K562 (cell line): ENCODE results near the gene SMAD3. TPM values are rescaled to one million over a fixed set of nuclear protein-coding genes. Genes with fewer than 3 reads are reported as not detected.

ENCODE experiments used
- ATAC-seq: fragments of 200-7000 bp; cut with Tn5 transposase; 3 replicates; pipeline ENCODE4 v1.9.1; 2020; ENCODE audit warnings: moderate library complexity
- BruUV-seq: library from RNA; stranded (reverse); fragments of 400-500 nt; replicated peaks from 2 replicates; lab custom pipeline; 2021; lab: Mats Ljungman, UMichigan
- CTCF ChIA-PET: fragments of 300-600 bp; formaldehyde crosslinking; extraction: SDS; loops from one replicate; lab custom pipeline; 2021; ENCODE audit warnings: low intra/inter-chr PET ratio; lab: Yijun Ruan, JAX
- POLR2A ChIA-PET: fragments of 300-600, 350-650 bp; sonication (Branson Sonifier 250); formaldehyde crosslinking; extraction: SDS; loops from one replicate; lab custom pipeline; 2021; ENCODE audit warnings: antibody characterized with exemption, inconsistent platforms; lab: Yijun Ruan, JAX
- DNase-seq, 4 experiments: peaks; one replicate each; pipeline versions ENCODE4 v3.0.0 to v3.0.0-alpha.2; 2011 to 2018; ENCODE audit warnings: low spot score in 3 of 4, mixed read lengths in 3 of 4; ENCODE audit errors: extremely low read depth in 1 of 4
- FAIRE-seq: peaks from 2 replicates; lab custom pipeline; 2011; peaks lifted over from hg19 to GRCh38; lab: Jason Lieb, UNC
- H2AFZ ChIP-seq: 2 replicates; pipeline ENCODE4 v1.6.0; 2011; ENCODE audit warnings: low read depth, low read length, control low read depth, inconsistent platforms
- H3K27ac ChIP-seq: fragments of 200-600 bp; 3 replicates; pipeline ENCODE4 v1.8.0; 2011; ENCODE audit warnings: low read depth, mild to moderate bottlenecking, control low read depth, inconsistent platforms, low read length, moderate library complexity, mixed read lengths; ENCODE audit errors: extremely low read depth
- H3K27me3 ChIP-seq, 2 experiments: fragments of 300-600 bp in 1 of 2; 2 replicates in 1 of 2; 3 replicates in 1 of 2; pipeline versions ENCODE4 v1.6.0 to v1.8.0; 2011; ENCODE audit warnings: inconsistent platforms in 2 of 2, low read length in 2 of 2, mild to moderate bottlenecking in 1 of 2, mixed read lengths in 1 of 2, moderate library complexity in 1 of 2; ENCODE audit not compliant: control insufficient read depth in 2 of 2, insufficient read depth in 2 of 2
- H3K36me3 ChIP-seq: fragments of 300-600 bp; 3 replicates; pipeline ENCODE4 v1.8.0; 2011; ENCODE audit warnings: mild to moderate bottlenecking, low read length, inconsistent platforms; ENCODE audit not compliant: control insufficient read depth, insufficient read depth
- H3K4me1 ChIP-seq, 2 experiments: fragments of 200-600 bp in 1 of 2; replicated peaks in 1 of 2; 2 replicates in 1 of 2; 3 replicates in 1 of 2; pipeline versions ENCODE4 v1.5.1 to v1.8.0; 2011; ENCODE audit warnings: inconsistent platforms in 2 of 2, low read length in 2 of 2, mild to moderate bottlenecking in 1 of 2, mixed read lengths in 1 of 2, moderate library complexity in 1 of 2; ENCODE audit not compliant: control insufficient read depth in 2 of 2, insufficient read depth in 2 of 2
- H3K4me2 ChIP-seq: 2 replicates; pipeline ENCODE4 v1.6.1; 2011; ENCODE audit warnings: low read length, control low read depth, inconsistent platforms, mixed read lengths; ENCODE audit not compliant: insufficient read depth
- H3K4me3 ChIP-seq: fragments of 200-600 bp; sonication (generic), shearing (Covaris generic); 2 replicates; pipeline ENCODE4 v1.5.1; 2016; ENCODE audit warnings: control low read depth, inconsistent platforms
- H3K79me2 ChIP-seq: fragments of 200-600 bp; 3 replicates; pipeline ENCODE4 v1.8.0; 2011; ENCODE audit warnings: low read length, inconsistent platforms; ENCODE audit not compliant: control insufficient read depth, insufficient read depth
- H3K9ac ChIP-seq, 2 experiments: 2 replicates each; pipeline versions ENCODE4 v1.6.0 to v1.6.1; 2011; ENCODE audit warnings: low read depth in 2 of 2, low read length in 2 of 2, control low read depth in 1 of 2, inconsistent platforms in 1 of 2, mild to moderate bottlenecking in 1 of 2, mixed read lengths in 1 of 2; ENCODE audit not compliant: insufficient read depth in 1 of 2
- H3K9me1 ChIP-seq: one replicate; pipeline ENCODE4 v1.6.0; 2011; ENCODE audit warnings: inconsistent platforms, mild to moderate bottlenecking, low read length, moderate library complexity; ENCODE audit not compliant: control insufficient read depth, insufficient read depth
- H3K9me3 ChIP-seq: replicated peaks from 2 replicates; pipeline ENCODE4 v1.5.1; 2011; ENCODE audit warnings: low read depth, low read length, inconsistent platforms; ENCODE audit not compliant: control insufficient read depth, insufficient read depth
- H4K20me1 ChIP-seq: replicated peaks from 2 replicates; pipeline ENCODE4 v1.6.1; 2011; ENCODE audit warnings: low read length, inconsistent platforms, mixed read lengths; ENCODE audit not compliant: control insufficient read depth, insufficient read depth
- CUX1 ChIP-seq: fragments of 200-800 bp; sonication (Bioruptor generic); IDR thresholded peaks from 2 replicates; pipeline ENCODE4 v1.6.1; 2016; ENCODE audit warnings: missing genetic modification characterization, missing compliant biosample characterization
- FOSL1 ChIP-seq: fragments of 200-800 bp; sonication (Bioruptor generic); conservative IDR thresholded peaks from 2 replicates; pipeline ENCODE4 v1.6.1; 2016; ENCODE audit warnings: missing genetic modification characterization, missing compliant biosample characterization
- HMBOX1 ChIP-seq: sonication (generic); IDR thresholded peaks from 2 replicates; pipeline ENCODE4 v1.6.1; 2016
- HNRNPH1 ChIP-seq: fragments of 200-400 bp; formaldehyde crosslinking; optimal IDR thresholded peaks from 2 replicates; pipeline ENCODE3; 2017; ENCODE audit warnings: low read depth, mild to moderate bottlenecking, low read length, moderate library complexity
- MEIS2 ChIP-seq: fragments of 450-650 bp; IDR thresholded peaks from 2 replicates; pipeline ENCODE4 v1.6.1; 2014; ENCODE audit warnings: mild to moderate bottlenecking; ENCODE audit not compliant: partially characterized antibody
- PBX2 ChIP-seq, 2 experiments: IDR thresholded peaks in 1 of 2; conservative IDR thresholded peaks in 1 of 2; 2 replicates each; pipeline ENCODE4 v1.6.1; 2016; ENCODE audit warnings: low read depth in 2 of 2, mild to moderate bottlenecking in 1 of 2, missing compliant biosample characterization in 1 of 2, missing genetic modification characterization in 1 of 2, moderate library complexity in 1 of 2
- WGBS: fragments of 100-300 bp; shearing (Covaris generic); methylation state at CpG from one replicate; pipeline ENCODE4 v1.1.6; 2016; ENCODE audit warnings: low coverage, mixed read lengths; ENCODE audit not compliant: insufficient coverage; ENCODE audit errors: missing lambda C conversion rate; 5-methylcytosine and 5-hydroxymethylcytosine counted together
- in situ Hi-C: fragments of 300-500 bp; cut with MboI; formaldehyde crosslinking; loops from 4 replicates; pipeline ENCODE4 v1.15.0; 2018; ENCODE audit warnings: inconsistent platforms, mixed read lengths
- intact Hi-C: fragments of 100-400 bp; cut with micrococcal nuclease; formaldehyde crosslinking; loops from 2 replicates; pipeline ENCODE4 v1.14.2; 2022
- polyA plus RNA-seq, 8 experiments: library from polyadenylated mRNA; depleted of rRNA in 4 of 8; stranded (reverse) in 5 of 8; unstranded in 3 of 8; fragments of >200 nt; fragmentation: Nextera tagmentation in 2 of 8; fragmentation: Illumina TruSeq in 1 of 8; extraction: Ambion mirVana in 2 of 8; extraction: Trizol in 1 of 8; gene quantifications; 2 replicates each; pipeline versions ENCODE4 v1.2.1 to v1.2.3, GENCODE V29; 2011 to 2014; ENCODE audit warnings: inconsistent platforms in 1 of 8, missing spikeins in 1 of 8
- total RNA-seq, 7 experiments: library from RNA; depleted of rRNA in 6 of 7; stranded (reverse); fragments of >200 nt in 6 of 7; fragmentation: Illumina TruSeq in 2 of 7; extraction: Trizol in 2 of 7; gene quantifications; 2 replicates each; pipeline versions ENCODE4 v1.2.1 to v1.2.3, GENCODE V29; 2011 to 2021; ENCODE audit warnings: low replicate concordance in 1 of 7

Gene SMAD3
- total and polyA plus RNA-seq, 9 of the 15 experiments (the other 6 are each of a cell fraction or from before 2014, with no cell fraction given), result 4.3 to 39.2 (median 11.1) TPM

- H3K4me2 ChIP-seq, result no peak overlapping the region
These were observed 62.6 kb downstream of the SMAD3 start for GRCh38 chr15:67127965-67128364.

More at GRCh38 chr15:67127965-67128364, 62.6 kb downstream of the SMAD3 start:
- FAIRE-seq (no peak), ATAC-seq (no peak)
- Histone ChIP-seq H3K27ac (no peak overlapping the region), H3K27me3 (no peaks in the 10 kb centered on the region; a peak in 1 of 5 replicates), H2AFZ (no peak overlapping the region), H3K4me3 (no peak overlapping the region), H3K9ac (no peak overlapping the region)
- POLR2A ChIA-PET, result interaction anchor here (1.1 to 1.6 kb wide), 3 partner anchors 8 to 152 kb away, joined by 4 to 8 read pairs (median 5); no protein-coding TSS in a partner anchor
- no peak for TF ChIP-seq HNRNPH1
- TF ChIP-seq HMBOX1, result peak; percentile 77
- TF ChIP-seq MEIS2, result peak; percentile 24
- TF ChIP-seq FOSL1, result peak; percentile 26; the same call in 1 of the 2 replicates
- TF ChIP-seq PBX2 (CRISPR knock-in tag; IDR thresholded peaks at IDR 0.05; ENCODE audit: low read depth), result no peak
- peak; percentile 32; the same call in 1 of the 2 replicates for TF ChIP-seq PBX2 (tag; conservative IDR thresholded peaks at IDR 0.05; ENCODE audit: low read depth)
- TF ChIP-seq CUX1 (CRISPR knock-in tag), result no peak
- TF ChIP-seq, all 486 proteins: peak for 4
- CTCF ChIA-PET, result no interaction called here
- intact Hi-C loops, result no loop called here
- WGBS, result 35% methylated on average over 4 of the region's 4 CpGs
- Histone ChIP-seq H3K4me1 (peaks cover 17 to 59% of the 10 kb centered on the region in 2 experiments), H4K20me1 (peaks cover 4% of the 10 kb centered on the region), H3K36me3 (peaks cover 10% of the 10 kb centered on the region; the same call in 2 of the 3 replicates), H3K9me1 (no peaks in the 10 kb centered on the region), H3K79me2 (peaks cover 44% of the 10 kb centered on the region), H3K9me3 (no peaks in the 10 kb centered on the region)
- no peak for DNase-seq
- in situ Hi-C loops, result no loop called here
- no TSS peak for BruUV-seq
